PC-9 (cell line): ENCODE measurements around the gene DGKZ. TPM values are rescaled to one million over a fixed set of nuclear protein-coding genes. Genes with fewer than 3 reads are reported as not detected.
A peak's percentile ranks its signal among the peaks of the same experiment; 100 is the strongest.

Source experiments
- BruUV-seq: library from RNA; stranded (reverse); fragments of 400-500 nt; replicated peaks from 2 replicates; lab custom pipeline; 2021; lab: Mats Ljungman, UMichigan
- CTCF ChIA-PET: fragments of 300-600 bp; sonication (Branson Sonifier 250); formaldehyde crosslinking; loops from one replicate; lab custom pipeline; 2022; ENCODE audit warnings: antibody characterized with exemption; lab: Charles Lee
- POLR2A ChIA-PET: fragments of 300-600 bp; sonication (Branson Sonifier 250); formaldehyde crosslinking; loops from one replicate; lab custom pipeline; 2022; ENCODE audit warnings: antibody characterized with exemption; ENCODE audit not compliant: unreplicated experiment; lab: Charles Lee
- DNase-seq, 2 experiments: peaks; one replicate each; pipeline versions ENCODE4 v3.0.0 to v3.0.0-alpha.2; 2015 to 2022; ENCODE audit warnings: mixed read lengths in 1 of 2
- H2AFZ ChIP-seq: fragments of 200-600 bp; sonication (generic); 2 replicates; pipeline ENCODE4 v1.8.1; 2017; ENCODE audit warnings: antibody characterized with exemption
- H3F3A ChIP-seq: fragments of 200-600 bp; sonication (generic); 2 replicates; pipeline ENCODE4 v1.8.1; 2017; ENCODE audit warnings: antibody characterized with exemption, mild to moderate bottlenecking, low read depth; ENCODE audit not compliant: insufficient read depth
- H3K27ac ChIP-seq: fragments of 200-600 bp; sonication (generic); 2 replicates; pipeline ENCODE4 v1.6.1; 2016; ENCODE audit warnings: mixed run types
- H3K27me3 ChIP-seq: fragments of 200-600 bp; sonication (generic); 2 replicates; pipeline ENCODE4 v1.6.1; 2016; ENCODE audit warnings: low read depth, mixed run types; ENCODE audit not compliant: insufficient read depth
- H3K36me3 ChIP-seq: fragments of 200-600 bp; sonication (generic); 2 replicates; pipeline ENCODE4 v1.6.1; 2016; ENCODE audit warnings: low read depth, mixed run types
- H3K4me1 ChIP-seq: fragments of 200-600 bp; sonication (generic); replicated peaks from 2 replicates; pipeline ENCODE4 v1.6.1; 2016; ENCODE audit warnings: mixed run types; ENCODE audit not compliant: insufficient read depth
- H3K4me2 ChIP-seq: fragments of 200-600 bp; sonication (generic); 2 replicates; pipeline ENCODE4 v1.6.1; 2017; ENCODE audit warnings: mixed run types
- H3K4me3 ChIP-seq: fragments of 200-600 bp; sonication (generic); 2 replicates; pipeline ENCODE4 v1.6.1; 2016; ENCODE audit warnings: mixed run types
- H3K79me2 ChIP-seq: fragments of 200-600 bp; sonication (generic); 2 replicates; pipeline ENCODE4 v1.6.1; 2017; ENCODE audit warnings: low read depth, mixed run types
- H3K9me2 ChIP-seq: fragments of 200-600 bp; sonication (generic); 2 replicates; pipeline ENCODE4 v1.8.1; 2017; ENCODE audit warnings: mild to moderate bottlenecking; ENCODE audit not compliant: insufficient read depth
- H3K9me3 ChIP-seq: fragments of 200-600 bp; sonication (generic); 2 replicates; pipeline ENCODE4 v1.8.1; 2016; ENCODE audit warnings: low read depth; ENCODE audit not compliant: insufficient read depth
- H4K20me1 ChIP-seq: fragments of 200-600 bp; sonication (generic); 2 replicates; pipeline ENCODE4 v1.8.1; 2017; ENCODE audit not compliant: insufficient read depth
- CTCF ChIP-seq: fragments of 200-600 bp; sonication (generic); conservative IDR thresholded peaks from 2 replicates; pipeline ENCODE4 v1.6.1; 2017; ENCODE audit warnings: mixed run types, antibody characterized with exemption, mild to moderate bottlenecking, moderate library complexity
- EZH2 ChIP-seq: fragments of 200-600 bp; sonication (generic); IDR thresholded peaks from 2 replicates; pipeline ENCODE4 v1.8.0; 2017; ENCODE audit warnings: antibody characterized with exemption, low read depth
- intact Hi-C: fragments of 100-400 bp; cut with micrococcal nuclease; formaldehyde crosslinking; loops from one replicate; pipeline ENCODE4 v1.10.0; 2022; ENCODE audit not compliant: unreplicated experiment
- total RNA-seq: library from RNA; stranded (reverse); gene quantifications from 2 replicates; pipeline ENCODE4 v1.2.3, GENCODE V29; 2021

DGKZ gene
- total RNA-seq, 1 experiment from 2014 or later, result 49.3 TPM

- CTCF ChIA-PET, result interaction anchor here (0.5 to 1.6 kb wide), 10 partner anchors 9 to 270 kb away, joined by 3 to 20 read pairs (median 4); partner anchors contain the start of gene DGKZ
- H3K4me3 ChIP-seq, result peak within 1 kb of the TSS; percentile 52; the same call in 1 of the 2 replicates
- peak; percentile 56; the same call in 1 of the 2 replicates for TF ChIP-seq EZH2
- TF ChIP-seq CTCF, result 0 out of 2 replicates have a peak, but pooled peaks have one; percentile 34
- peaks cover 9% of the 10 kb centered on the region for H3K4me1 ChIP-seq
- H3K9me2 ChIP-seq, result no peaks in the 10 kb centered on the region
- no TSS peak for BruUV-seq
- intact Hi-C loops, result no loop called here
- DNase-seq, result peak; percentile 32 to 58
- H2AFZ ChIP-seq, result no peak within 1 kb of the TSS
- peaks cover 25% of the 10 kb centered on the region for H4K20me1 ChIP-seq
- H3K4me2 ChIP-seq, result peak within 1 kb of the TSS; percentile 70
- no peaks in the 10 kb centered on the region for H3K79me2 ChIP-seq
- H3K27ac ChIP-seq, result no peak within 1 kb of the TSS
- peaks cover 5% of the 10 kb centered on the region for H3F3A ChIP-seq
- H3K36me3 ChIP-seq, result no peaks in the 10 kb centered on the region
- peaks cover 22% of the 10 kb centered on the region for H3K27me3 ChIP-seq
- H3K9me3 ChIP-seq, result no peaks in the 10 kb centered on the region
- POLR2A ChIA-PET, result interaction anchor here (0.6 to 0.7 kb wide), 2 partner anchors 195 to 822 kb away, joined by 3 to 9 read pairs; no protein-coding TSS in a partner anchor
Observed at GRCh38 chr11:46391578-46392420, 44.5 kb downstream of the DGKZ start, which contains the start of gene CHRM4. CHRM4 (minus strand) TSS chr11:46391776; CDS start chr11:46386557, 5,219 bp downstream.

- peaks cover 22% of the 10 kb centered on the region for H3K27me3 ChIP-seq
- TF ChIP-seq EZH2 (no peak), CTCF (no peak)
- CTCF ChIA-PET, result interaction anchor here (0.6 to 1.6 kb wide), 6 partner anchors 9 to 256 kb away, joined by 3 to 10 read pairs (median 3); partner anchors contain the start of gene DGKZ
- H3K79me2 ChIP-seq, result no peaks in the 10 kb centered on the region
- POLR2A ChIA-PET, result no interaction called here
- peak; percentile 66 to 86 for DNase-seq
- H3K9me3 ChIP-seq, result no peaks in the 10 kb centered on the region
- intact Hi-C loops, result no loop called here
- peaks cover 5% of the 10 kb centered on the region for H3F3A ChIP-seq
- H4K20me1 ChIP-seq, result peaks cover 25% of the 10 kb centered on the region
- H2AFZ ChIP-seq, result no peak overlapping the region
- H3K4me3 ChIP-seq, result no peak overlapping the region
- no TSS peak for BruUV-seq
- H3K36me3 ChIP-seq, result no peaks in the 10 kb centered on the region
- H3K9me2 ChIP-seq, result no peaks in the 10 kb centered on the region
- peak overlapping the region; percentile 70 for H3K4me2 ChIP-seq
- H3K4me1 ChIP-seq, result 0 out of 2 replicates have a peak, but pooled peaks cover 4% of the 10 kb centered on the region
- H3K27ac ChIP-seq, result no peak overlapping the region
Observed at GRCh38 chr11:46392421-46393230, 45.4 kb downstream of the DGKZ start.

GRCh38 chr11:46393231-46393616, 46.0 kb downstream of the DGKZ start:
- H3K9me2 ChIP-seq, result no peaks in the 10 kb centered on the region
- peaks cover 5% of the 10 kb centered on the region for H3F3A ChIP-seq
- H3K4me2 ChIP-seq, result no peak overlapping the region
- no peaks in the 10 kb centered on the region for H3K9me3 ChIP-seq
- ChIA-PET POLR2A (no interaction called here), CTCF (interaction anchor here (1.2 kb wide), 1 partner anchor 256 kb away, joined by 3 read pairs; no protein-coding TSS in a partner anchor)
- 0 out of 2 replicates have a peak, but pooled peaks cover 4% of the 10 kb centered on the region for H3K4me1 ChIP-seq
- intact Hi-C loops, result no loop called here
- H3K4me3 ChIP-seq, result no peak overlapping the region
- H3K27me3 ChIP-seq, result peaks cover 22% of the 10 kb centered on the region
- BruUV-seq, result no TSS peak
- peaks cover 25% of the 10 kb centered on the region for H4K20me1 ChIP-seq
- H2AFZ ChIP-seq, result no peak overlapping the region
- no peaks in the 10 kb centered on the region for H3K36me3 ChIP-seq
- no peak for TF ChIP-seq EZH2
- no peak for TF ChIP-seq CTCF
- no peaks in the 10 kb centered on the region for H3K79me2 ChIP-seq
- no peak overlapping the region for H3K27ac ChIP-seq
- peak in 1 of 2 experiments; percentile 27 for DNase-seq
